ENCODE measurements around the gene ZBTB7C. TPM values are rescaled to one million over a fixed set of nuclear protein-coding genes. Genes with fewer than 3 reads are reported as not detected.

The ZBTB7C gene
- total RNA-seq, 1 donor from 2014 or later = 2.7 TPM

DNA sequence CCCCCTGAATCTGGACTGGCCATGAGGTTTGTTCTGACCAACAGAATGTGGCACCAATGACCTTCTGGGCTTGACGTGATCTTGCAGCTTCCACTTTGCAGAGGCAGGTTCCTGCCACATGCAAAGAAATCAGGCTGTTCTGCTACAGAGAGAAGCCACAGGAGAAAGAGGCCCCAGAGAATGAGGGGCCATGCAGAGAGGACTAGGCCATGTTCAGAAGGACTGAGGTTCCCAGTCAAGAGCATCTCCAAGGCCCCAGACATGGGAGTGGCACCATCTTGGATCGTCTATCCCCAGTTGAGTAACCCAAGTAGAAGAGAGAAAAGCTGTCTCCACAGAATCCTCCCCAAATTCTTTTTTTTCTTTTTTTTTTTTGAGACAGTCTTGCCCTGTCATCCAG lies 131.1 kb downstream of the ZBTB7C start:
- H3K36me3 ChIP-seq = no peaks in the 10 kb centered on the region
- intact Hi-C loops (cut with micrococcal nuclease) = no loop called here
- no peaks in the 10 kb centered on the region for H3K27me3 ChIP-seq (ENCODE audit: low read depth)
- TF ChIP-seq, protein P1, sequence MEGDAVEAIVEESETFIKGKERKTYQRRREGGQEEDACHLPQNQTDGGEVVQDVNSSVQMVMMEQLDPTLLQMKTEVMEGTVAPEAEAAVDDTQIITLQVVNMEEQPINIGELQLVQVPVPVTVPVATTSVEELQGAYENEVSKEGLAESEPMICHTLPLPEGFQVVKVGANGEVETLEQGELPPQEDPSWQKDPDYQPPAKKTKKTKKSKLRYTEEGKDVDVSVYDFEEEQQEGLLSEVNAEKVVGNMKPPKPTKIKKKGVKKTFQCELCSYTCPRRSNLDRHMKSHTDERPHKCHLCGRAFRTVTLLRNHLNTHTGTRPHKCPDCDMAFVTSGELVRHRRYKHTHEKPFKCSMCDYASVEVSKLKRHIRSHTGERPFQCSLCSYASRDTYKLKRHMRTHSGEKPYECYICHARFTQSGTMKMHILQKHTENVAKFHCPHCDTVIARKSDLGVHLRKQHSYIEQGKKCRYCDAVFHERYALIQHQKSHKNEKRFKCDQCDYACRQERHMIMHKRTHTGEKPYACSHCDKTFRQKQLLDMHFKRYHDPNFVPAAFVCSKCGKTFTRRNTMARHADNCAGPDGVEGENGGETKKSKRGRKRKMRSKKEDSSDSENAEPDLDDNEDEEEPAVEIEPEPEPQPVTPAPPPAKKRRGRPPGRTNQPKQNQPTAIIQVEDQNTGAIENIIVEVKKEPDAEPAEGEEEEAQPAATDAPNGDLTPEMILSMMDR (IDR thresholded peaks at IDR 0.05; ENCODE audit: borderline replicate concordance) = no peak
- H3K9me3 ChIP-seq (replicated peaks) = no peaks in the 10 kb centered on the region
- no peak for DNase-seq
- no peaks in the 10 kb centered on the region for H3K4me1 ChIP-seq
- H3K27ac ChIP-seq (replicated peaks) = no peak overlapping the region
- H3K4me3 ChIP-seq = no peak overlapping the region

DNA sequence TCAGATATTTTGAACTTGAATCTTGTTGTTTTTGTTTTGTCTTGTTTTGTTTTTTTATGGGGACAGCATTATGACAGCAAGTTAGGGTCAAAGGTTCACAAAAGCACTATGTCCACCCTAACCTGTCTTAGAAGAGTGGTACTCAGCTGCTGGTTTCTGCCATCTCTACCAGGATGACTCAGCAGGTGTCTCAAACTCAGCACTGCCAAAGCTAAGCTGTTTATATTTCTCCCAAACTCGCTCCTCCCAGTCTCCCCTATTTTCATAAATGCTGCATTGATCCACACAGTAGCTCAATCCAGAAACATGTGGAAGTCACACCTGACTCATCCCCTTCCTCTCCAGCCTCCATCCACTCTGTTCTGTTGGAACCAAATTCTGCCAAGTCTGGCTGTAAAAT lies 134.9 kb downstream of the ZBTB7C start:
- Histone ChIP-seq H3K9me3 (replicated peaks) (no peaks in the 10 kb centered on the region), H3K4me3 (no peak overlapping the region), H3K4me1 (no peaks in the 10 kb centered on the region), H3K36me3 (no peaks in the 10 kb centered on the region), H3K27ac (replicated peaks) (no peak overlapping the region), H3K27me3 (ENCODE audit: low read depth) (no peaks in the 10 kb centered on the region)
- DNase-seq = no peak
- intact Hi-C loops (cut with micrococcal nuclease) = no loop called here
- TF ChIP-seq, protein P1 (IDR thresholded peaks at IDR 0.05; ENCODE audit: borderline replicate concordance) = no peak

GRCh38 chr18:48270929-48271328 lies 138.3 kb downstream of the ZBTB7C start:
- Histone ChIP-seq H3K36me3 (no peaks in the 10 kb centered on the region), H3K4me1 (no peaks in the 10 kb centered on the region), H3K4me3 (no peak overlapping the region), H3K27ac (replicated peaks) (no peak overlapping the region), H3K27me3 (ENCODE audit: low read depth) (no peaks in the 10 kb centered on the region), H3K9me3 (replicated peaks) (no peaks in the 10 kb centered on the region)
- no peak for DNase-seq
- intact Hi-C loops (cut with micrococcal nuclease) = no loop called here
- TF ChIP-seq, protein P1 (IDR thresholded peaks at IDR 0.05; ENCODE audit: borderline replicate concordance) = no peak

GRCh38 chr18:48265328-48265727 lies 143.9 kb downstream of the ZBTB7C start:
- Histone ChIP-seq H3K9me3 (replicated peaks) (no peaks in the 10 kb centered on the region), H3K27me3 (ENCODE audit: low read depth) (no peaks in the 10 kb centered on the region), H3K27ac (replicated peaks) (no peak overlapping the region), H3K36me3 (no peaks in the 10 kb centered on the region), H3K4me1 (no peaks in the 10 kb centered on the region), H3K4me3 (no peak overlapping the region)
- TF ChIP-seq, protein P1 (IDR thresholded peaks at IDR 0.05; ENCODE audit: borderline replicate concordance) = no peak
- intact Hi-C loops (cut with micrococcal nuclease) = no loop called here
- no peak for DNase-seq

- Histone ChIP-seq H3K36me3 (no peaks in the 10 kb centered on the region), H3K4me1 (no peaks in the 10 kb centered on the region), H3K4me3 (no peak overlapping the region), H3K27ac (replicated peaks) (no peak overlapping the region), H3K9me3 (replicated peaks) (no peaks in the 10 kb centered on the region), H3K27me3 (ENCODE audit: low read depth) (no peaks in the 10 kb centered on the region)
- TF ChIP-seq, protein P1 (IDR thresholded peaks at IDR 0.05; ENCODE audit: borderline replicate concordance) = no peak
- no peak for DNase-seq
- intact Hi-C loops (cut with micrococcal nuclease) = no loop called here
These were observed 145.0 kb downstream of the ZBTB7C start for GRCh38 chr18:48263914-48264902.

All from left ventricle myocardium inferior (tissue), 1 donor.